HepG2 (cell line): ENCODE data around the gene DAD1. TPM values are rescaled to one million over a fixed set of nuclear protein-coding genes. Genes with fewer than 3 reads are reported as not detected.

Source experiments
- HDAC2 ChIP-seq: sonication (generic); formaldehyde crosslinking; IDR thresholded peaks from 2 replicates; pipeline ENCODE4 v1.4.0; 2020; ENCODE audit warnings: missing genetic modification reagents
- KAT2B ChIP-seq: fragments of 150-350 bp; IDR thresholded peaks from 2 replicates; pipeline ENCODE4 v1.6.1; 2014; ENCODE audit warnings: low read depth, low read length, borderline replicate concordance
- NCOR1 ChIP-seq: fragments of 200-600 bp; sonication (generic); IDR thresholded peaks from 2 replicates; pipeline ENCODE4 v1.7.0; 2017; ENCODE audit warnings: antibody characterized with exemption, low read length, borderline replicate concordance
- NFE2 ChIP-seq: sonication (generic); formaldehyde crosslinking; IDR thresholded peaks from 2 replicates; pipeline ENCODE4 v1.4.0; 2020; ENCODE audit warnings: missing genetic modification reagents
- TCF7L2 ChIP-seq: IDR thresholded peaks from 2 replicates; pipeline ENCODE4 v1.6.1; 2011; ENCODE audit warnings: mild to moderate bottlenecking, low read depth, low read length, moderate library complexity
- YEATS4 ChIP-seq: sonication (generic); formaldehyde crosslinking; IDR thresholded peaks from 2 replicates; pipeline ENCODE4 v1.4.0; 2020; ENCODE audit warnings: missing genetic modification reagents, borderline replicate concordance
- ZBTB7B ChIP-seq: sonication (generic); formaldehyde crosslinking; IDR thresholded peaks from 2 replicates; pipeline ENCODE4 v1.4.0; 2020; ENCODE audit warnings: missing genetic modification reagents
- ZNF205 ChIP-seq: IDR thresholded peaks from 2 replicates; pipeline ENCODE4 v1.6.1; 2018; ENCODE audit warnings: missing biosample characterization, missing genetic modification reagents
- ZNF451 ChIP-seq: sonication (generic); formaldehyde crosslinking; IDR thresholded peaks from 2 replicates; pipeline ENCODE4 v1.5.0; 2020; ENCODE audit warnings: mild to moderate bottlenecking, missing genetic modification reagents
- ZNF563 ChIP-seq: sonication (generic); formaldehyde crosslinking; IDR thresholded peaks from 2 replicates; pipeline ENCODE4 v1.8.0; 2022; ENCODE audit warnings: mild to moderate bottlenecking, moderate library complexity, missing genetic modification reagents
- ZNF570 ChIP-seq: sonication (generic); formaldehyde crosslinking; IDR thresholded peaks from 2 replicates; pipeline ENCODE4 v1.4.0; 2020; ENCODE audit warnings: mild to moderate bottlenecking, missing genetic modification reagents, borderline replicate concordance
- polyA plus RNA-seq, 8 experiments: library from polyadenylated mRNA; depleted of rRNA in 3 of 8; stranded (reverse) in 7 of 8; unstranded in 1 of 8; fragments of >200 nt; fragmentation: Illumina TruSeq in 4 of 8; extraction: Trizol in 4 of 8; gene quantifications; 2 replicates each; pipeline versions ENCODE4 v1.2.1 to v1.2.3, GENCODE V29; 2011 to 2016; ENCODE audit warnings: low read depth in 4 of 8, missing spikeins in 1 of 8, mixed read lengths in 1 of 8; ENCODE audit not compliant: insufficient read depth in 1 of 8
- total RNA-seq, 5 experiments: library from RNA; depleted of rRNA; stranded (reverse); fragments of >200 nt; fragmentation: Illumina TruSeq; extraction: Trizol; gene quantifications; 2 replicates each; pipeline ENCODE4 v1.2.3, GENCODE V29; 2016; ENCODE audit warnings: low read depth in 1 of 5
- TF ChIP-seq, protein P1 (sequence below): sonication (generic); formaldehyde crosslinking; IDR thresholded peaks from 2 replicates; pipeline ENCODE4 v1.4.0; 2020; ENCODE audit warnings: missing genetic modification reagents, mild to moderate bottlenecking, borderline replicate concordance
- TF ChIP-seq, protein P2 (sequence below): sonication (generic); formaldehyde crosslinking; IDR thresholded peaks from 2 replicates; pipeline ENCODE4 v1.8.0; 2022; ENCODE audit warnings: mild to moderate bottlenecking, missing genetic modification reagents, borderline replicate concordance
- TF ChIP-seq, protein P3 (sequence below), 2 experiments: sonication (generic) in 1 of 2; formaldehyde crosslinking in 1 of 2; IDR thresholded peaks; 2 replicates each; pipeline versions ENCODE4 v1.5.1 to v1.6.1; 2011 to 2020; ENCODE audit warnings: borderline replicate concordance in 1 of 2, low read depth in 1 of 2, low read length in 1 of 2, mild to moderate bottlenecking in 1 of 2, missing genetic modification reagents in 1 of 2, moderate library complexity in 1 of 2
- TF ChIP-seq, protein P4 (sequence below): sonication (generic); formaldehyde crosslinking; IDR thresholded peaks from 2 replicates; pipeline ENCODE4 v1.5.1; 2020; ENCODE audit warnings: mild to moderate bottlenecking, missing genetic modification reagents, borderline replicate concordance
- TF ChIP-seq, protein P5 (sequence below): IDR thresholded peaks from 2 replicates; pipeline ENCODE4 v1.6.1; 2016; ENCODE audit warnings: mild to moderate bottlenecking, missing biosample characterization, missing genetic modification reagents

Gene DAD1
- total and polyA plus RNA-seq, 2 of the 13 experiments (the other 11 are each of a cell fraction or from before 2014, with no cell fraction given): 558 to 626 TPM

DNA sequence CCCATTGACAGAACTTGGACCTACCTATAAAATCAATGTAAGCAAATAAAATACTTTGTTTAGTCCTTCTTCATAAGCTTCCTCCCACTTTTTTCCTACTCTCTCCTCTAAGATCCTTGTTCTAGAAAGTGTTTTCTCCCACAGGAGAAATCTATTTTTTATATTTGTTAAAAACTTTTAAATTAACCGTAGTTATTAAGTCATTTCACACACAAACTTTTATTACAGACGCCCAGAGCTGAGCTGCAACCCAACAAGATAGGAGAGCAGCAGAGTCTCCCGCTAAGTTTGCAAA, 27.7 kb downstream of the DAD1 start (continued):
- TF ChIP-seq, protein P1, sequence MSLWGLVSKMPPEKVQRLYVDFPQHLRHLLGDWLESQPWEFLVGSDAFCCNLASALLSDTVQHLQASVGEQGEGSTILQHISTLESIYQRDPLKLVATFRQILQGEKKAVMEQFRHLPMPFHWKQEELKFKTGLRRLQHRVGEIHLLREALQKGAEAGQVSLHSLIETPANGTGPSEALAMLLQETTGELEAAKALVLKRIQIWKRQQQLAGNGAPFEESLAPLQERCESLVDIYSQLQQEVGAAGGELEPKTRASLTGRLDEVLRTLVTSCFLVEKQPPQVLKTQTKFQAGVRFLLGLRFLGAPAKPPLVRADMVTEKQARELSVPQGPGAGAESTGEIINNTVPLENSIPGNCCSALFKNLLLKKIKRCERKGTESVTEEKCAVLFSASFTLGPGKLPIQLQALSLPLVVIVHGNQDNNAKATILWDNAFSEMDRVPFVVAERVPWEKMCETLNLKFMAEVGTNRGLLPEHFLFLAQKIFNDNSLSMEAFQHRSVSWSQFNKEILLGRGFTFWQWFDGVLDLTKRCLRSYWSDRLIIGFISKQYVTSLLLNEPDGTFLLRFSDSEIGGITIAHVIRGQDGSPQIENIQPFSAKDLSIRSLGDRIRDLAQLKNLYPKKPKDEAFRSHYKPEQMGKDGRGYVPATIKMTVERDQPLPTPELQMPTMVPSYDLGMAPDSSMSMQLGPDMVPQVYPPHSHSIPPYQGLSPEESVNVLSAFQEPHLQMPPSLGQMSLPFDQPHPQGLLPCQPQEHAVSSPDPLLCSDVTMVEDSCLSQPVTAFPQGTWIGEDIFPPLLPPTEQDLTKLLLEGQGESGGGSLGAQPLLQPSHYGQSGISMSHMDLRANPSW (CRISPR knock-in tag): peak; percentile 7; the same call in 1 of the 2 replicates
- TF ChIP-seq, protein P2, sequence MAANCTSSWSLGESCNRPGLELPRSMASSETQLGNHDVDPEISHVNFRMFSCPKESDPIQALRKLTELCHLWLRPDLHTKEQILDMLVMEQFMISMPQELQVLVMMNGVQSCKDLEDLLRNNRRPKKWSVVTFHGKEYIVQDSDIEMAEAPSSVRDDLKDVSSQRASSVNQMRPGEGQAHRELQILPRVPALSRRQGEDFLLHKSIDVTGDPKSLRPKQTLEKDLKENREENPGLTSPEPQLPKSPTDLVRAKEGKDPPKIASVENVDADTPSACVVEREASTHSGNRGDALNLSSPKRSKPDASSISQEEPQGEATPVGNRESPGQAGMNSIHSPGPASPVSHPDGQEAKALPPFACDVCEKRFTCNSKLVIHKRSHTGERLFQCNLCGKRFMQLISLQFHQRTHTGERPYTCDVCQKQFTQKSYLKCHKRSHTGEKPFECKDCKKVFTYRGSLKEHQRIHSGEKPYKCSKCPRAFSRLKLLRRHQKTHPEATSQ (CRISPR knock-in tag): 0 out of 2 replicates have a peak, but pooled peaks have one; percentile 8
- TF ChIP-seq KAT2B (peak; percentile 47; the same call in 1 of the 2 replicates), ZBTB7B (peak; percentile 11; the same call in 1 of the 2 replicates), ZNF570 (CRISPR knock-in tag) (no peak), NFE2 (CRISPR knock-in tag) (no peak), HDAC2 (CRISPR knock-in tag) (0 out of 2 replicates have a peak, but pooled peaks have one; percentile 0), ZNF563 (CRISPR knock-in tag) (no peak), YEATS4 (CRISPR knock-in tag) (peak; percentile 16; the same call in 1 of the 2 replicates), TCF7L2 (no peak; the same call in 1 of the 2 replicates), ZNF451 (0 out of 2 replicates have a peak, but pooled peaks have one; percentile 7), ZNF205 (CRISPR knock-in tag) (0 out of 2 replicates have a peak, but pooled peaks have one; percentile 1), NCOR1 (0 out of 2 replicates have a peak, but pooled peaks have one; percentile 8)
- TF ChIP-seq, protein P3, sequence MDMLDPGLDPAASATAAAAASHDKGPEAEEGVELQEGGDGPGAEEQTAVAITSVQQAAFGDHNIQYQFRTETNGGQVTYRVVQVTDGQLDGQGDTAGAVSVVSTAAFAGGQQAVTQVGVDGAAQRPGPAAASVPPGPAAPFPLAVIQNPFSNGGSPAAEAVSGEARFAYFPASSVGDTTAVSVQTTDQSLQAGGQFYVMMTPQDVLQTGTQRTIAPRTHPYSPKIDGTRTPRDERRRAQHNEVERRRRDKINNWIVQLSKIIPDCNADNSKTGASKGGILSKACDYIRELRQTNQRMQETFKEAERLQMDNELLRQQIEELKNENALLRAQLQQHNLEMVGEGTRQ (IDR thresholded peaks at IDR 0.05; ENCODE audit: low read depth, low read length): no peak
- TF ChIP-seq, protein P3 (CRISPR knock-in tag; IDR thresholded peaks at IDR 0.05; ENCODE audit: borderline replicate concordance): no peak
- TF ChIP-seq, protein P4, sequence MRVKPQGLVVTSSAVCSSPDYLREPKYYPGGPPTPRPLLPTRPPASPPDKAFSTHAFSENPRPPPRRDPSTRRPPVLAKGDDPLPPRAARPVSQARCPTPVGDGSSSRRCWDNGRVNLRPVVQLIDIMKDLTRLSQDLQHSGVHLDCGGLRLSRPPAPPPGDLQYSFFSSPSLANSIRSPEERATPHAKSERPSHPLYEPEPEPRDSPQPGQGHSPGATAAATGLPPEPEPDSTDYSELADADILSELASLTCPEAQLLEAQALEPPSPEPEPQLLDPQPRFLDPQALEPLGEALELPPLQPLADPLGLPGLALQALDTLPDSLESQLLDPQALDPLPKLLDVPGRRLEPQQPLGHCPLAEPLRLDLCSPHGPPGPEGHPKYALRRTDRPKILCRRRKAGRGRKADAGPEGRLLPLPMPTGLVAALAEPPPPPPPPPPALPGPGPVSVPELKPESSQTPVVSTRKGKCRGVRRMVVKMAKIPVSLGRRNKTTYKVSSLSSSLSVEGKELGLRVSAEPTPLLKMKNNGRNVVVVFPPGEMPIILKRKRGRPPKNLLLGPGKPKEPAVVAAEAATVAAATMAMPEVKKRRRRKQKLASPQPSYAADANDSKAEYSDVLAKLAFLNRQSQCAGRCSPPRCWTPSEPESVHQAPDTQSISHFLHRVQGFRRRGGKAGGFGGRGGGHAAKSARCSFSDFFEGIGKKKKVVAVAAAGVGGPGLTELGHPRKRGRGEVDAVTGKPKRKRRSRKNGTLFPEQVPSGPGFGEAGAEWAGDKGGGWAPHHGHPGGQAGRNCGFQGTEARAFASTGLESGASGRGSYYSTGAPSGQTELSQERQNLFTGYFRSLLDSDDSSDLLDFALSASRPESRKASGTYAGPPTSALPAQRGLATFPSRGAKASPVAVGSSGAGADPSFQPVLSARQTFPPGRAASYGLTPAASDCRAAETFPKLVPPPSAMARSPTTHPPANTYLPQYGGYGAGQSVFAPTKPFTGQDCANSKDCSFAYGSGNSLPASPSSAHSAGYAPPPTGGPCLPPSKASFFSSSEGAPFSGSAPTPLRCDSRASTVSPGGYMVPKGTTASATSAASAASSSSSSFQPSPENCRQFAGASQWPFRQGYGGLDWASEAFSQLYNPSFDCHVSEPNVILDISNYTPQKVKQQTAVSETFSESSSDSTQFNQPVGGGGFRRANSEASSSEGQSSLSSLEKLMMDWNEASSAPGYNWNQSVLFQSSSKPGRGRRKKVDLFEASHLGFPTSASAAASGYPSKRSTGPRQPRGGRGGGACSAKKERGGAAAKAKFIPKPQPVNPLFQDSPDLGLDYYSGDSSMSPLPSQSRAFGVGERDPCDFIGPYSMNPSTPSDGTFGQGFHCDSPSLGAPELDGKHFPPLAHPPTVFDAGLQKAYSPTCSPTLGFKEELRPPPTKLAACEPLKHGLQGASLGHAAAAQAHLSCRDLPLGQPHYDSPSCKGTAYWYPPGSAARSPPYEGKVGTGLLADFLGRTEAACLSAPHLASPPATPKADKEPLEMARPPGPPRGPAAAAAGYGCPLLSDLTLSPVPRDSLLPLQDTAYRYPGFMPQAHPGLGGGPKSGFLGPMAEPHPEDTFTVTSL (CRISPR knock-in tag): peak; percentile 0; the same call in 1 of the 2 replicates
- TF ChIP-seq, protein P5, sequence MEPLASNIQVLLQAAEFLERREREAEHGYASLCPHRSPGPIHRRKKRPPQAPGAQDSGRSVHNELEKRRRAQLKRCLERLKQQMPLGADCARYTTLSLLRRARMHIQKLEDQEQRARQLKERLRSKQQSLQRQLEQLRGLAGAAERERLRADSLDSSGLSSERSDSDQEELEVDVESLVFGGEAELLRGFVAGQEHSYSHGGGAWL: no peak
